ENCODE measurements around the gene DIS3L. TPM values are rescaled to one million over a fixed set of nuclear protein-coding genes. Genes with fewer than 3 reads are reported as not detected.

The DIS3L gene
- total RNA-seq, 3 donors from 2014 or later (not counting 1 experiment from before 2014, with no cell fraction given) = 21.9 to 30.6 (median 28.3) TPM

DNA sequence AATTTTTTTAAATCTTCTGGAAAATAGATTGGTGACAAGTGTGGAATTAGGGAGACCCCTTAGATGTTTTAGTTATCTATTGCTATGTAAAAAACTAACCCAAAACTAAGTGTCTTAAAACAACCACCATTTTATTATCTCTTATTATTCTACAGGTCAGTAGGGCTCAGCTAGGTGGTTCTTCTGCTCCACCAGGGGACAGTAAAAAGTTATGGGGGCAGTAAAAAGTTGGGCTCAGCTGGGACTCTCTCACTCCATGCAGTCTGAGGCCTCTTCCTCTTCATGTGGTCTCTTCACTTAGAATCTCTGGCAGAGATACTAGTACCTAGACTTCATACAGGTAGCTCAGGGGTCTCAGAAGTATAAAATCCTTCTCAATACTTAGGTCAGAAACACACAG, 18.0 kb upstream of the DIS3L start:
- Mint-ChIP-seq H3K4me1 (no peaks in the 10 kb centered on the region), H3K4me3 (no peak overlapping the region), H3K27ac (no peak overlapping the region), H3K9me3 (no peaks in the 10 kb centered on the region), H3K27me3 (ENCODE audit: low read depth in 2 of 2) (peaks cover 0 to 12% of the 10 kb centered on the region in 2 donors), H3K36me3 (no peaks in the 10 kb centered on the region)
- TF ChIP-seq, protein P1, sequence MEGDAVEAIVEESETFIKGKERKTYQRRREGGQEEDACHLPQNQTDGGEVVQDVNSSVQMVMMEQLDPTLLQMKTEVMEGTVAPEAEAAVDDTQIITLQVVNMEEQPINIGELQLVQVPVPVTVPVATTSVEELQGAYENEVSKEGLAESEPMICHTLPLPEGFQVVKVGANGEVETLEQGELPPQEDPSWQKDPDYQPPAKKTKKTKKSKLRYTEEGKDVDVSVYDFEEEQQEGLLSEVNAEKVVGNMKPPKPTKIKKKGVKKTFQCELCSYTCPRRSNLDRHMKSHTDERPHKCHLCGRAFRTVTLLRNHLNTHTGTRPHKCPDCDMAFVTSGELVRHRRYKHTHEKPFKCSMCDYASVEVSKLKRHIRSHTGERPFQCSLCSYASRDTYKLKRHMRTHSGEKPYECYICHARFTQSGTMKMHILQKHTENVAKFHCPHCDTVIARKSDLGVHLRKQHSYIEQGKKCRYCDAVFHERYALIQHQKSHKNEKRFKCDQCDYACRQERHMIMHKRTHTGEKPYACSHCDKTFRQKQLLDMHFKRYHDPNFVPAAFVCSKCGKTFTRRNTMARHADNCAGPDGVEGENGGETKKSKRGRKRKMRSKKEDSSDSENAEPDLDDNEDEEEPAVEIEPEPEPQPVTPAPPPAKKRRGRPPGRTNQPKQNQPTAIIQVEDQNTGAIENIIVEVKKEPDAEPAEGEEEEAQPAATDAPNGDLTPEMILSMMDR (IDR thresholded peaks at IDR 0.05) = no peak
- H3K27ac ChIP-seq (ENCODE audit: low read length) = no peak overlapping the region
- no peaks in the 10 kb centered on the region for H3K36me3 ChIP-seq (ENCODE audit: control insufficient read depth, insufficient read depth, low read length)
- H3K27me3 ChIP-seq (ENCODE audit: control insufficient read depth, insufficient read depth, low read length) = no peaks in the 10 kb centered on the region
- no peak for ATAC-seq
- no peak overlapping the region for H3K4me3 ChIP-seq (ENCODE audit: low read length)
- intact Hi-C loops (cut with micrococcal nuclease) = no loop called here
- no peak for DNase-seq
- H3K9me3 ChIP-seq (ENCODE audit: control insufficient read depth, insufficient read depth, low read length) = no peaks in the 10 kb centered on the region
- H3K4me1 ChIP-seq (ENCODE audit: control insufficient read depth, insufficient read depth, low read length) = no peaks in the 10 kb centered on the region

DNA sequence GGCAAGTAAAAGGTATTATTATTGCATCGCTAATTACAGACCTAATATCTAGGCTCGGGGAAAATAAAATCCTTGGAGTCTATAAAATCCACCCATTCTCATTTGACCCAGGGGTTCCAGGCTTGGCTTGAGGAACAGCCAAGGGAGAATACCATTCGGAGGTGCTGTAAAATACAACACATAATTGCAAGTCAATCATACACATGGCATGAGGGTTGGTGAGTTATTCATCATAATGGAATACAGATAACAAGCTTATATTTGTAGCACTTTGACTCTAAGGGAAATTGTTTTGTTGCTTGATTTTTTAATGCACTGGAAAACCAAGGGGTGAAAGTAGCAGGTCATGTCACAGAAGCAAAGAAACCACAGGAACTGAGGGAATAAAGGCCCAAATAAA, 16.8 kb upstream of the DIS3L start:
- H3K9me3 ChIP-seq (ENCODE audit: control insufficient read depth, insufficient read depth, low read length) = no peaks in the 10 kb centered on the region
- TF ChIP-seq, protein P1 (IDR thresholded peaks at IDR 0.05) = no peak
- H3K4me3 ChIP-seq (ENCODE audit: low read length) = no peak overlapping the region
- Mint-ChIP-seq H3K9me3 (no peaks in the 10 kb centered on the region), H3K36me3 (no peaks in the 10 kb centered on the region), H3K27me3 (ENCODE audit: low read depth in 2 of 2) (peaks cover 0 to 9% of the 10 kb centered on the region in 2 donors), H3K27ac (no peak overlapping the region), H3K4me1 (no peaks in the 10 kb centered on the region), H3K4me3 (no peak overlapping the region)
- intact Hi-C loops (cut with micrococcal nuclease) = no loop called here
- H3K4me1 ChIP-seq (ENCODE audit: control insufficient read depth, insufficient read depth, low read length) = no peaks in the 10 kb centered on the region
- H3K27ac ChIP-seq (ENCODE audit: low read length) = no peak overlapping the region
- no peaks in the 10 kb centered on the region for H3K27me3 ChIP-seq (ENCODE audit: control insufficient read depth, insufficient read depth, low read length)
- ATAC-seq (no peak), DNase-seq (no peak)
- 86% methylated on average over 1 of the region's 3 CpGs for WGBS (ENCODE audit: insufficient coverage)
- no peaks in the 10 kb centered on the region for H3K36me3 ChIP-seq (ENCODE audit: control insufficient read depth, insufficient read depth, low read length)

DNA sequence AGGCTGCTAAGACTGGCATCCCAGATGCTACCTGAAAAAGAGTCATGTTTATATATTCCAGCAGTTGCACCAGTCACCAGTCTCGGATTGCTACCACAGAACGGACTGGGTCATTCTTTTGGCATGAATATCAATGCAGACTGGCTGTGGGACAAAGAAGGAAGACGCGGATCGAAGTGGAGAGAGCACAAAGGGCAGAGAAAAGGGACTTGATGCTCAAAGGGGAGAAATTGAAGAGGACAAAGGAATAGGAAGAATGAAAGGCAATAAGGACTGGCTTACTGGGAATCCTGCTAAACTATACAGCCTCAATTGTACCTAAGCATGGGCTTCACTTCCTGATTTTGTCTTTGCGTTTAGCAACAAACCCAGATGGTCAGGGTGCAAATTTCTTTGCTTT, 15.3 kb upstream of the DIS3L start:
- H3K9me3 ChIP-seq (ENCODE audit: control insufficient read depth, insufficient read depth, low read length) = no peaks in the 10 kb centered on the region
- no peaks in the 10 kb centered on the region for H3K36me3 ChIP-seq (ENCODE audit: control insufficient read depth, insufficient read depth, low read length)
- H3K9me3 Mint-ChIP-seq = no peaks in the 10 kb centered on the region
- H3K27ac Mint-ChIP-seq = no peak overlapping the region
- no peak for DNase-seq
- H3K27me3 ChIP-seq (ENCODE audit: control insufficient read depth, insufficient read depth, low read length) = no peaks in the 10 kb centered on the region
- intact Hi-C loops (cut with micrococcal nuclease) = no loop called here
- H3K4me3 Mint-ChIP-seq = no peak overlapping the region
- no peak overlapping the region for H3K27ac ChIP-seq (ENCODE audit: low read length)
- H3K36me3 Mint-ChIP-seq = no peaks in the 10 kb centered on the region
- no peaks in the 10 kb centered on the region for H3K4me1 ChIP-seq (ENCODE audit: control insufficient read depth, insufficient read depth, low read length)
- WGBS (ENCODE audit: insufficient coverage) = 93% methylated on average over 6 of the region's 6 CpGs
- H3K4me3 ChIP-seq (ENCODE audit: low read length) = no peak overlapping the region
- ATAC-seq = no peak
- H3K27me3 Mint-ChIP-seq (ENCODE audit: low read depth in 2 of 2) = peaks cover 0 to 9% of the 10 kb centered on the region in 2 donors
- TF ChIP-seq, protein P1 (IDR thresholded peaks at IDR 0.05) = no peak
- H3K4me1 Mint-ChIP-seq = no peaks in the 10 kb centered on the region

DNA sequence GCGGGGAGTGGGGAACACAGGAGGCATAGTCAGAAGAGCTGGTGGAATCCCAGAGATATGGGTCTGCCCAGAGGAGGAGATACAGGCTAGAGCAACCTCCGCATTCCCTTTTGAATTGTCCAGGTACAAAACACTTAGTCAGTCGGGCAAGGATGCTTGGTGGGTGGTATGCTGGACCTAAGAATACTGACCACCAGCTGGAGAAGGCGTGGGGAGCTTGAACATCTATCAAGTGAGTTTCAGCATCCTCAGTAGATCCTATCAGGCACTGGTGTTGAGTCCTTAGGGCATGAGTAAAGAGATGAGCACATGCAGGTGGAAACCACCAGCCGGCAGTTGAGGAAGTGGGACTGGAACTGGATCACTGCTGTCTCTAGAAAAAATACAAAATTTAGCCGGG, 14.7 kb upstream of the DIS3L start:
- Histone ChIP-seq H3K27me3 (ENCODE audit: control insufficient read depth, insufficient read depth, low read length) (no peaks in the 10 kb centered on the region), H3K4me1 (ENCODE audit: control insufficient read depth, insufficient read depth, low read length) (no peaks in the 10 kb centered on the region), H3K27ac (ENCODE audit: low read length) (no peak overlapping the region), H3K4me3 (ENCODE audit: low read length) (no peak overlapping the region), H3K9me3 (ENCODE audit: control insufficient read depth, insufficient read depth, low read length) (no peaks in the 10 kb centered on the region), H3K36me3 (ENCODE audit: control insufficient read depth, insufficient read depth, low read length) (no peaks in the 10 kb centered on the region)
- no peaks in the 10 kb centered on the region for H3K4me1 Mint-ChIP-seq
- no peak overlapping the region for H3K27ac Mint-ChIP-seq
- no peak for DNase-seq
- H3K36me3 Mint-ChIP-seq = no peaks in the 10 kb centered on the region
- intact Hi-C loops (cut with micrococcal nuclease) = no loop called here
- no peak for ATAC-seq
- 90% methylated on average over 6 of the region's 6 CpGs for WGBS (ENCODE audit: insufficient coverage)
- TF ChIP-seq, protein P1 (IDR thresholded peaks at IDR 0.05) = no peak
- no peak overlapping the region for H3K4me3 Mint-ChIP-seq
- H3K9me3 Mint-ChIP-seq = no peaks in the 10 kb centered on the region
- peaks cover 0 to 9% of the 10 kb centered on the region in 2 donors for H3K27me3 Mint-ChIP-seq (ENCODE audit: low read depth in 2 of 2)
